HG03469 (cell line): ENCODE data around the gene RTEL1.
"Not testable (repeated sequence)": the region's sequence is repeated elsewhere in the genome, so short reads cannot be mapped to it uniquely, and the experiment has no call there.

Experiments used
- ATAC-seq: cut with Tn5 transposase; IDR thresholded peaks from one replicate; pipeline ENCODE4 v1.9.1; 2021; ENCODE audit warnings: mild to moderate bottlenecking, moderate library complexity, moderate number of reproducible peaks; ENCODE audit not compliant: unreplicated experiment

The RTEL1 gene

GRCh38 chr20:63665708-63666107 lies 7.6 kb downstream of the RTEL1 start:
- no peak for ATAC-seq

GRCh38 chr20:63667858-63668257 lies 9.7 kb downstream of the RTEL1 start:
- ATAC-seq, result no peak

GRCh38 chr20:63668351-63668750 lies 10.2 kb downstream of the RTEL1 start:
- no peak for ATAC-seq

- ATAC-seq, result not testable (repeated sequence)
Observed at GRCh38 chr20:63671695-63672094, 13.6 kb downstream of the RTEL1 start.

- ATAC-seq, result no peak
Observed at GRCh38 chr20:63672666-63673065, 14.6 kb downstream of the RTEL1 start.

- no peak for ATAC-seq
Observed at GRCh38 chr20:63673951-63674350, 15.8 kb downstream of the RTEL1 start.

GRCh38 chr20:63675681-63676368 lies 17.7 kb downstream of the RTEL1 start:
- no peak for ATAC-seq

GRCh38 chr20:63678071-63678470 lies 20.0 kb downstream of the RTEL1 start:
- ATAC-seq, result no peak

GRCh38 chr20:63678667-63679465 lies 20.8 kb downstream of the RTEL1 start:
- no peak for ATAC-seq

- ATAC-seq, result no peak
Observed at GRCh38 chr20:63679799-63680305, 21.7 kb downstream of the RTEL1 start.

- no peak for ATAC-seq
Observed at GRCh38 chr20:63680427-63680826, 22.3 kb downstream of the RTEL1 start.

GRCh38 chr20:63680857-63681608 lies 22.9 kb downstream of the RTEL1 start:
- no peak for ATAC-seq

GRCh38 chr20:63681609-63682142 lies 23.6 kb downstream of the RTEL1 start:
- no peak for ATAC-seq

GRCh38 chr20:63682384-63683139 lies 24.4 kb downstream of the RTEL1 start:
- ATAC-seq, result no peak

- no peak for ATAC-seq
Observed at GRCh38 chr20:63685269-63686026, 27.3 kb downstream of the RTEL1 start.

GRCh38 chr20:63686094-63686491 lies 28.0 kb downstream of the RTEL1 start:
- no peak for ATAC-seq

- ATAC-seq, result no peak
Observed at GRCh38 chr20:63686492-63687321, 28.6 kb downstream of the RTEL1 start.

- no peak for ATAC-seq
Observed at GRCh38 chr20:63687419-63688178, 29.5 kb downstream of the RTEL1 start.
